ENCODE data around the gene GPR161. TPM values are rescaled to one million over a fixed set of nuclear protein-coding genes. Genes with fewer than 3 reads are reported as not detected.

The GPR161 gene
- total RNA-seq, 1 experiment from 2014 or later: 2.4 TPM

DNA sequence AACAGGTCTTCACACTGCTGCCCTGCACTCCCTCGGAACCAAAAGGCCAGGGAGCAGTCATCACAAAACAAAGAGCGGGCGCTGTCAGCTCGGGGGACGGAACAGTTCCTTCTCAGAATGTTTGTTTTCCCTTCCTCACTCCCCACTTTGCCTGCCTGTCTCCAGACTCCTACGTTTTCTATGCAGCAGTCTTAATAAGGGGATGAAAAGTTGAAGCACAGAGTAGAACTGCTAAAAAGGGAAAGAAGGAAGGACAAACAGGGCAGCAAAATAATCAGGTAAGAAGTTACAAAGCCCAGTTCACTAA, 738 bp upstream of the GPR161 start:
- in situ Hi-C loops (cut with HindIII; ENCODE audit: low pct_unique_long_range_greater_than_20kb, low sequenced_read_pairs) (no loop called here), intact Hi-C loops (cut with micrococcal nuclease; ENCODE audit: unreplicated experiment) (no loop called here)
- Histone ChIP-seq H3K27me3 (ENCODE audit: control insufficient read depth, insufficient read depth, low read length) (peaks cover 32% of the 10 kb centered on the region), H3K36me3 (ENCODE audit: control insufficient read depth, insufficient read depth, low read length) (no peaks in the 10 kb centered on the region), H3K4me1 (ENCODE audit: control insufficient read depth, insufficient read depth, low read length) (peaks cover 14% of the 10 kb centered on the region), H3K4me3 (ENCODE audit: low read depth in 2 of 2, low read length in 2 of 2) (peak overlapping the region; percentile 47 to 56), H3K27ac (ENCODE audit: low read length) (no peak overlapping the region; the same call in 1 of the 2 replicates), H3K9me3 (ENCODE audit: control insufficient read depth, insufficient read depth, low read depth, low read length) (no peaks in the 10 kb centered on the region)
- CTCF ChIA-PET: no interaction called here
- BruUV-seq (replicated peaks): no TSS peak
- ATAC-seq (no peak; the same call in 1 of the 2 replicates), DNase-seq (ENCODE audit: low read depth, low spot score) (no peak)
- POLR2A ChIA-PET: no interaction called here
- TF ChIP-seq POLR2AphosphoS5 (IDR thresholded peaks at IDR 0.05; ENCODE audit: low read depth, low read length) (no peak), REST (IDR thresholded peaks at IDR 0.05; ENCODE audit: insufficient read depth in 1 of 2, low read depth in 2 of 2, low read length in 1 of 2) (no peak)
- TF ChIP-seq, protein P1, sequence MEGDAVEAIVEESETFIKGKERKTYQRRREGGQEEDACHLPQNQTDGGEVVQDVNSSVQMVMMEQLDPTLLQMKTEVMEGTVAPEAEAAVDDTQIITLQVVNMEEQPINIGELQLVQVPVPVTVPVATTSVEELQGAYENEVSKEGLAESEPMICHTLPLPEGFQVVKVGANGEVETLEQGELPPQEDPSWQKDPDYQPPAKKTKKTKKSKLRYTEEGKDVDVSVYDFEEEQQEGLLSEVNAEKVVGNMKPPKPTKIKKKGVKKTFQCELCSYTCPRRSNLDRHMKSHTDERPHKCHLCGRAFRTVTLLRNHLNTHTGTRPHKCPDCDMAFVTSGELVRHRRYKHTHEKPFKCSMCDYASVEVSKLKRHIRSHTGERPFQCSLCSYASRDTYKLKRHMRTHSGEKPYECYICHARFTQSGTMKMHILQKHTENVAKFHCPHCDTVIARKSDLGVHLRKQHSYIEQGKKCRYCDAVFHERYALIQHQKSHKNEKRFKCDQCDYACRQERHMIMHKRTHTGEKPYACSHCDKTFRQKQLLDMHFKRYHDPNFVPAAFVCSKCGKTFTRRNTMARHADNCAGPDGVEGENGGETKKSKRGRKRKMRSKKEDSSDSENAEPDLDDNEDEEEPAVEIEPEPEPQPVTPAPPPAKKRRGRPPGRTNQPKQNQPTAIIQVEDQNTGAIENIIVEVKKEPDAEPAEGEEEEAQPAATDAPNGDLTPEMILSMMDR (IDR thresholded peaks at IDR 0.05): no peak

GRCh38 chr1:168135921-168136708, 615 bp downstream of the GPR161 start:
- Histone ChIP-seq H3K4me1 (ENCODE audit: control insufficient read depth, insufficient read depth, low read length) (peaks cover 14% of the 10 kb centered on the region), H3K9me3 (ENCODE audit: control insufficient read depth, insufficient read depth, low read depth, low read length) (no peaks in the 10 kb centered on the region), H3K27me3 (ENCODE audit: control insufficient read depth, insufficient read depth, low read length) (peaks cover 32% of the 10 kb centered on the region), H3K36me3 (ENCODE audit: control insufficient read depth, insufficient read depth, low read length) (no peaks in the 10 kb centered on the region), H3K27ac (ENCODE audit: low read length) (no peak overlapping the region), H3K4me3 (ENCODE audit: low read depth in 2 of 2, low read length in 2 of 2) (peak overlapping the region; percentile 47 to 50)
- ChIA-PET POLR2A (no interaction called here), CTCF (no interaction called here)
- BruUV-seq (replicated peaks): no TSS peak
- DNase-seq (ENCODE audit: low read depth, low spot score): no peak
- in situ Hi-C loops (cut with HindIII; ENCODE audit: low pct_unique_long_range_greater_than_20kb, low sequenced_read_pairs): no loop called here
- intact Hi-C loops (cut with micrococcal nuclease; ENCODE audit: unreplicated experiment): no loop called here
- ATAC-seq: peak; percentile 67
- no peak for TF ChIP-seq REST (IDR thresholded peaks at IDR 0.05; ENCODE audit: insufficient read depth in 1 of 2, low read depth in 2 of 2, low read length in 1 of 2)
- TF ChIP-seq POLR2AphosphoS5 (IDR thresholded peaks at IDR 0.05; ENCODE audit: low read depth, low read length): no peak
- TF ChIP-seq TCF7L2 (IDR thresholded peaks at IDR 0.05; ENCODE audit: low read depth, low read length): no peak
- TF ChIP-seq, protein P1 (IDR thresholded peaks at IDR 0.05): no peak
- TF ChIP-seq SIN3A (IDR thresholded peaks at IDR 0.05; ENCODE audit: borderline replicate concordance, insufficient read depth, low read depth, low read length): no peak
